HG03159 (cell line): ENCODE data around the gene CAMTA1.
"Not testable (repeated sequence)": the region's sequence is repeated elsewhere in the genome, so short reads cannot be mapped to it uniquely, and the experiment has no call there.

ENCODE experiments used
- ATAC-seq: cut with Tn5 transposase; IDR thresholded peaks from one replicate; pipeline ENCODE4 v1.9.1; 2021; ENCODE audit warnings: mild to moderate bottlenecking, moderate library complexity; ENCODE audit not compliant: unreplicated experiment

Gene CAMTA1

DNA sequence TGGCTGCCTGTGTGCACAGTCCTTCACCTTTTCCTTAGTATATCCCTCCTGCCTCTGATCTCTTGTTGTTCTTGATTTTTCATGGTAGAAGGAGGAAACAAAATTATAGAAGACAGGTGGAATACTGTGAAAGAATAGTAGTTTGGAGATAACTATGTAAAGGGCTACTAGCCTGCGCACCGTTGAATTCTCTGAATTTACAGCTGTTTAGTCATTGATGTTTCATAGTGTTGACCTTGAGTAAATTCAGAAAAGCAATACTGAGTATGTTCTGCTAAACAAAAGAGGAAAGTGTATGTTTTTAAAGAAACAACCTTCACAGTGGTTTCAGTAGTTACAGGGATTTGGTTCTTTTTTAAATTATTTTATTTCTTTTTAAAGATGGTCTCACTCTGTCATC, 18.1 kb downstream of the CAMTA1 start:
- ATAC-seq, result no peak

GRCh38 chr1:6805004-6805416, 19.8 kb downstream of the CAMTA1 start:
- no peak for ATAC-seq

- ATAC-seq, result no peak
Measured at GRCh38 chr1:6807782-6808181, 22.5 kb downstream of the CAMTA1 start.

DNA sequence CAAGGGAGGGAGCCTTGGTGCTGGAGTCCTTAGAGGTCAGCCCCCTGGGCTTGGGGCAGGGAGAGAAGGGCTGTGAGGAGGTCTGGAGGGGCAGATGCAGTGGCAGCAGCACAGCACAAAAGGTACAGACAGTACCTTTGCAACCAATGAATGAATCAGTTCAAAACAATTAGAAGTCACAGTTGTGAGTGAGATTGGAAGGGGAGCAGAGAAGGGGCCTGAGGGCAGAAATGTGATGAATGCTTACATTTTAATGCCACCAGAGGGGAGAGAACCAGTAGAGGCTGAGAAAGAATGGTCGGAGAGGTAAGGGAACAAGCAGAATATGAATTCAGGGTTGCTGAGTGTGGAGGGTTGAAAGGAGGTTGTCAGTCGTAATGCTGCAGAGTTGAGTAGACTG, 24.2 kb downstream of the CAMTA1 start:
- no peak for ATAC-seq

DNA sequence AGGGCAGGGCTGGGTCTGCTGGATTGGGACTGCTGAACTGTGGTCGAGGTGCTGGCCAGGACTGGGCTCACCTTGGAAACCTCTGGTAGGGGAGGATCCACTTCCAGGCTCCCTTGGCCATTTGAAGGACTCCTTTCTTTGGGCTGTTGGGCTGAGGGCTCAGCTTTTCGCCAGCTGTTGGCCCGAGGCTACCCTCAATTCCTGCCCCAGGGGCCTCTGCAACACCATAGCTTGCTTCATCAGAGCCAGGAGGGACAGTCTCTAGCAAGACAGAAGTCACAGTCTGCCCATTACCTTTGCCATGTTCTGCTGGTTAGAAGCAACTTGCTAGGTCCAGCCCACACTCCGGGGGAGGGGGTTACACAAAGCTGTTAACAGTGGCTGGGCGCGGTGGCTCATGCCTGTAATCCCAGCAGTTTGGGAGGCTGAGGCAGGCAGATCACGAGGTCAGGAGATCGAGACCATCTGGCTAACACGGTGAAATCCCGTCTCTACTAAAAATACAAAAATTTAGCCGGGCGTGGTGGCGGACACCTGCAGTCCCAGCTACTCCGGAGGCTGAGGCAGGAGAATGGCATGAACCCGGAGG, 25.0 kb downstream of the CAMTA1 start:
- ATAC-seq, result not testable (repeated sequence)

DNA sequence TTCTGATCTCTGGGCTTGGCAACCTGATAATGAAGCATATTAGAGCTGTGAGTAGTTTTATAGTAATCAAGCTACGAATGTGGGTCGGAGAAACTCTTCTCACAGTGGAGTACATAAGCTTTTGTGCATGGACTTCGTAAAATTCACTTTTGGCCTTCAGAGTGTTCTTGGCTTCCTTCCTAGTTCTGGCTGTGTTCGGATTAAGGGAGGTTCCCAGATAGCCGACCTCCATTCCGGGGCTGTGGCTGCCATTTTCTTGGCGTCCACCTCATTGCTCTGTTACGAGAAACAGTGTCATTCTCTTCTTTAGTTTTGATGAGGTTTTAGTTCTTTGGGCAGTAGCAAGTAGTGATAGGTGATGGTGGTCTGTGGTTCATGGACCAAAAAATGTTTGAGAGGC, 26.3 kb downstream of the CAMTA1 start:
- ATAC-seq, result no peak

GRCh38 chr1:6813165-6813564, 27.9 kb downstream of the CAMTA1 start:
- ATAC-seq, result no peak

GRCh38 chr1:6815726-6816125, 30.5 kb downstream of the CAMTA1 start:
- ATAC-seq, result no peak

DNA sequence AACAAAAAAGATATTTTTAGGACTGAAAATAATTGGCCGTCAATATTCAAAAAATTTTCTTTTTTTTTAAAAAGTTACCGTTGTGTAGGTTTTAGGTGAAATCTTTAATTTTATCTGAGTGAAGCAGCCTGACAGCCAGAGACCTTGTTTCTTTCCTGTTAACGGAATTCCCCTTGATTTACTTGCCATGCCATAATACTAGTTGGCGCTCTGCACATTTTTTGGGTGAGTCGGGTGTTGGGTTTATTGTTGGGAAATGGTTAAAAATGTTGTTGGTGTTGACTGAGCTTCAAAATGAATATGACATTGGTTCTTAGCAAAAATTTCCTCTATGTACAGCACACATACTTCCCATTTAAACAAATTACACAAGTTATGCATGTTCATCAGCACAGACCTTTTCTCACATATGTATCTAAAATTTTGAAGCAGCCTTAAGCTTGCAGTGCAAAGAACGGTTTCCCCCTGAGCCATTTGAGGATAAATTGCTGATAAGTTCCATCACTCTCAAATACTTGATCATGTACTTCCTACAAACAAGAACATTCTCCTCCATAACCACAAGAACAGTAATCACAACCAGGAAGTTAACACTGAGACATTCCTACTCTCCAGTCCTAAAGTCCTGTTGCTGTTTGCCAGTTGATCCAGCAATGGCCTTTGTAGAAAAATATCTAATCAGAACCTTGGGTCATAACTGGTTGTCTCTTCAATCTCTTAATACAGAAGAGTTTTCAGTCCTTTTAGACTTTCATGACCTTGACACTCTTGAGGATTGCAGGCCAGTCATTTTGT, 34.2 kb downstream of the CAMTA1 start:
- ATAC-seq, result no peak

GRCh38 chr1:6820899-6821298, 35.6 kb downstream of the CAMTA1 start:
- no peak for ATAC-seq

GRCh38 chr1:6822530-6823359, 37.5 kb downstream of the CAMTA1 start:
- ATAC-seq, result peak; percentile 78

- no peak for ATAC-seq
Measured at GRCh38 chr1:6823793-6824192, 38.5 kb downstream of the CAMTA1 start.

DNA sequence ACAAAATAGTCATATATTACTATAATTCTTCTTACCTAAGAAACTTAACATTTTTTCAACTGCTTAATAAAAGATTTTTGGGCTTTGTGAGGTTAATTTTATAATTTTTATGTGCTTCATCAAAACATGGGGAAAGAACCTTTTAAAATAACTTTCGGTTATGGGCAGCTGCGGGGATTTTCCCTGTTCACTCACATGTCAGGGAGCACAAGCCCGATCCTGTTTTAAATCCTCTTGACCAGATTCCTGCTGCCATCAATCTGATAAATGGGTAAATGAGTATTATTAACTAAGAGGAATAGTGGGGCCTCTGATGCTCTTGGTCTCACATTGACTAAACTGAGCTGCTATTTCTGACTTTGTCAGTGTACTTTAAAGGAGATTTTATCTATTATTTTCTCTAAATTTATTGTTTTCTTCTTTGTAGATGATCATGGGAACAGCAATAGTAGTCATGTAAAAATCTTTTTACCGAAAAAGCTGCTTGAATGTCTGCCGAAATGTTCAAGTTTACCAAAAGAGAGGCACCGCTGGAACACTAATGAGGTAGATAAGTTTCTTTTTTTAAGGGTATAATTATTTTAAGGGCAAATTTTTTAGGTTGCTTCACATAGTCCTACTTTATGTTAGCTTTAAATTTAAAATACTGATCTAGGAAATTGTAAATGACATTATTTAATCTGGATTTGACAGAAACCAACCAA, 39.6 kb downstream of the CAMTA1 start:
- ATAC-seq, result no peak

- no peak for ATAC-seq
Measured at GRCh38 chr1:6825828-6826227, 40.6 kb downstream of the CAMTA1 start.

- ATAC-seq, result no peak
Measured at GRCh38 chr1:6827079-6827478, 41.8 kb downstream of the CAMTA1 start.

GRCh38 chr1:6827630-6828165, 42.4 kb downstream of the CAMTA1 start:
- ATAC-seq, result no peak

DNA sequence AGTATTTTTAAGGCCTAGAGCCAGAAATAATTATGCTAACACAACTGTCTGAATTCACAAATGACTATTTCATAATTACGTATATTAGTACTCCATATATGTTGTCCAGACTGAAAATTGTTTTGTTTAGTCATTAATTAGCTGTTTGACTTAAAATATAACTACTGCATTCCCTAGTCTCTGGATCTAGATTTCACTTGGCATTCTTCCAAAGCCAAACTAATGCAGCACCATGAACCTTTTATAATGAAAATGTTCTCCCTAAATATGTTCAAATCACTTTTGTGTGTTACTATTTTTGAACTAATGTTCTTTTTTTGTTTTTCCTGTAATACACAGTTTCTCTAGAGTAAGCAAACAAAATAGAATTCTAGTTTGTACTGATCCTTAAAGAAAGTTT, 46.1 kb downstream of the CAMTA1 start:
- ATAC-seq, result no peak

DNA sequence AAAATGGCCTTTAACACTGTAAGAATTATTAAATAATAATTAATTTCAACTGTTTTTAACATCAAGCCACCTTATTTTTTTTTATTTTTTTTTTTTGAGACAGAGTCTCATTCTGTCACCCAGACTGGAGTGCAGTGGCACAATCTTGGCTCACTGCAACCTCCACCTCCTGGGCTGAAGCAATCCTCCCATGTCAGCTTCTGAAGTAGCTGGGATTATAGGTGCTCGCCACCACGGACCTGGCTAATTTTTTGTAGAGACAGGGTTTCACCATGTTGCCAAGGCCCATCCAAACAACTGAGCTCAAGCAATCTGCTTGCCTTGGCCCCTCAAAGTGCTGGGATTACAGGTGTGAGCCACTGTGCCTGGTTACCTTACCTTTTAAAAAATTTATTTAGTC, 46.8 kb downstream of the CAMTA1 start:
- ATAC-seq, result not testable (repeated sequence)

DNA sequence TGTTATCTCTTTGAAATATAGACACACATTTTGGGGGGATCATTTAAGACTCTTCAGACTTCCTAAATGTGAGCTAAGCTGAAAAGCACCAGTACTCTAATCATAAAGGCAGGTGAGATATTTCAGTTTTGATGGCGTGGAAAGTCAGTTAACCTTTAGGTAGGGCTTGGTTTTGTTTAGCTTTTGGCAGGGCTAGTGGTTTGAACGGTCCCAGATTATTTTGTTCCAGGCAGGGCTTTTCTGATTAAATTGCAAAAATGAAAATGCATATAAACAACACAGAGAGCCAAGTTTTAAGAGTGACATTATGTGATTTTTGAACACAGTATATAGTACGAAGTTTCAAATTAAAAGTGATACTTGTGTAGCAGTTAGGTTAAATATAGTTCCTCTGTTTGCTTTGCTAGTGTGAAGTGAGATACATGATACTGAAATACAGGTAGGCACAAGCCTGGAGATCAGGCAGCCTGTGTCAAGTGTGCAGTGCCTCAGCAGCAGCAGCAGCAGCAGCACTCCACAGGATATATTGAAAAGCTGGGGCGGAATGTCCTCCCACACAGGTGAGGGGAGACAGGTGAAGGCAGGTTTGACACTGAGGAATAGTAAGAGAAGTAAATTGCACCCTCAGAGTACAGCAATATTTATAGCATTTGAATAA, 47.4 kb downstream of the CAMTA1 start:
- ATAC-seq, result no peak

- ATAC-seq, result no peak
Measured at GRCh38 chr1:6833804-6834203, 48.5 kb downstream of the CAMTA1 start.
